ENCODE data around the gene PCNX1.
A peak's percentile ranks its signal among the peaks of the same experiment; 100 is the strongest.
"Not testable (repeated sequence)": the region's sequence is repeated elsewhere in the genome, so short reads cannot be mapped to it uniquely, and the experiment has no call there.

The PCNX1 gene

DNA sequence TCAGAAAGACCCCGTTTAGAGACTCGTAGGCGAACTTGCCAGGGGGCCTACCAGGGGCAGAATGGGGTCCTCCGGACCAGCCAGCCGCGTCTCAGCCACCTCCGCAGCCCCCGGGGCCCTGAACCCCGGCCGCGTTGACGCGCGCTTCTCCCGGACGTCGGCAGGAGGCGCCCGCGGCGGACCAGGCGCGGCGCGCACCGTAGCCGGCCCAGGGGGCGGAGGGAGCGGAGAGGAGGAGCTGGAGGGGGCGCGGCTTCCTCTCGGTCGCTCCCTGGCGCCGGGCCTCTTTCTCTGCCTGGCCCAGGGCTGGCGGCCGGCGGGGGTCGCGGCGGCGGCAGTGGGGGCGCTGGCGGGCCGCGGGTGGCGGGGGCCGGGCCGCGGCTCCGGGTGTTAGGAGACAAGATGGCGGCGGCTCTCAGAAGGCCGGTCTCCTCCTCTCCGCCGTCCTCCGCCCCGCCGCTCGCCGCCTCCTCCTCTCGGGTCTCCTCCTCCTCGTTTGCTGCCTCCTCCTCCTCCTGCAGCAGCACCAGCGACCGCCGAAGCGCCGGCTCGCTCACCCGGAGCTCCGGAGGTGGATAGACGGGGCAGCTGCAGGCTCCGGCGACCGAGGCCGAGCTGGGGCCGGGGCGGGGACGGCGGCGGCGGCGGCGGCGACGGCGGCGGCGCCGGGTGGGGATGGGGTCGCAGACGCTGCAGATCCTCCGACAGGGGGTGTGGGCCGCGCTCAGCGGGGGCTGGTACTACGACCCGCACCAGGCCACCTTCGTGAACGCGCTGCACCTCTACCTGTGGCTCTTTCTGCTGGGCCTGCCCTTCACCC lies at the start of gene PCNX1:
PCNX1 (plus strand) TSS at position 284 of the 820 bp plus-strand sequence; CDS start at position 676, 392 bp downstream.
- Histone ChIP-seq H3K36me3 (ENCODE audit: insufficient read depth, low read depth, low read length) (no peaks in the 10 kb centered on the region), H3K9ac (ENCODE audit: low read depth, low read length) (peak within 1 kb of the TSS; percentile 79; the same call in 1 of the 2 replicates), H3K9me3 (ENCODE audit: insufficient read depth, low read depth, low read length) (no peaks in the 10 kb centered on the region), H3K27ac (ENCODE audit: low read length) (peak within 1 kb of the TSS; percentile 78), H3K4me1 (ENCODE audit: insufficient read depth, low read length) (peaks cover 4% of the 10 kb centered on the region; the same call in 1 of the 2 replicates), H3K4me3 (ENCODE audit: low read length) (peak within 1 kb of the TSS; percentile 91), H3K27me3 (ENCODE audit: insufficient read depth, low read length) (peaks cover 4% of the 10 kb centered on the region; the same call in 1 of the 2 replicates)

DNA sequence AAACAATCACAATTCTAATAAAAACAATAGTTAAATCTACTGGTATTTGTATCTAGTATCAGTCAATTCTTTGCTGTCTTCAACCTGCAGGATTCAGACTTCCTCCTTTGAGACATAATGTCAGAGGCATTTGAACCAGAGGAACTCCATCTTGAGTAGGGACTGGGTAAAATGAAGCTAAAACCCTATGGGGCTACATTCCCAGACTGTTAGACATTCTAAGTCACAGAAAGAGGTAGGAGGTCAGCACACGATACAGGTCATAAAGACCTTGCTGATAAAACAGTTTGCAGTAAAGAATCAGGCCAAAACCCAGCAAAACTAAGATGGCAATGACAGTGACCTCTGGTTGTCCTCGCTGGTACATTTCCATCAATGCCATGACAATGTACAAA lies 49.8 kb upstream of the PCNX1 start:
- Histone ChIP-seq H3K36me3 (ENCODE audit: insufficient read depth, low read depth, low read length) (no peaks in the 10 kb centered on the region), H3K27ac (ENCODE audit: low read length) (no peak overlapping the region), H3K9ac (ENCODE audit: low read depth, low read length) (no peak overlapping the region), H3K4me1 (ENCODE audit: insufficient read depth, low read length) (no peaks in the 10 kb centered on the region), H3K4me3 (ENCODE audit: low read length) (no peak overlapping the region), H3K27me3 (ENCODE audit: insufficient read depth, low read length) (no peaks in the 10 kb centered on the region), H3K9me3 (ENCODE audit: insufficient read depth, low read depth, low read length) (no peaks in the 10 kb centered on the region)

DNA sequence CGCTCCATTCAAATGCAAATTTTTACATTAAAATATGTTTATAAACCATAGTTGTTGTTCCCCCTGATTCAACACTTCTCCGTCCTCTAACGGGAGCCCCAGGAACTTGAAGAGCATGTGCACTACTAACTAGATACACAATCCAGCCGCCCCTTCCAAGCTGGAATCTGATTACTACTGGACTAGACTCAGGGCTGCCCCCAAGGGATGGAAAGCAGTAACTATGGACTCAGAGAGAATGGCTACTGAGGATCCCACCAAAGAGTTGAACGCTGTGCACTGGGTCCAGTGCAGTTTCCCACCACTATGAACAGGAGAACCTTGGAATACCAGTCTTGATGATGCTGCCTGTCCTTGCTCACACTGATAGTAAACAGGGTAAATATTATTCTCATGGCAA lies 48.6 kb upstream of the PCNX1 start:
- Histone ChIP-seq H3K36me3 (ENCODE audit: insufficient read depth, low read depth, low read length) (no peaks in the 10 kb centered on the region), H3K4me3 (ENCODE audit: low read length) (no peak overlapping the region), H3K27ac (ENCODE audit: low read length) (no peak overlapping the region), H3K9ac (ENCODE audit: low read depth, low read length) (no peak overlapping the region), H3K4me1 (ENCODE audit: insufficient read depth, low read length) (no peaks in the 10 kb centered on the region), H3K9me3 (ENCODE audit: insufficient read depth, low read depth, low read length) (no peaks in the 10 kb centered on the region), H3K27me3 (ENCODE audit: insufficient read depth, low read length) (no peaks in the 10 kb centered on the region)

DNA sequence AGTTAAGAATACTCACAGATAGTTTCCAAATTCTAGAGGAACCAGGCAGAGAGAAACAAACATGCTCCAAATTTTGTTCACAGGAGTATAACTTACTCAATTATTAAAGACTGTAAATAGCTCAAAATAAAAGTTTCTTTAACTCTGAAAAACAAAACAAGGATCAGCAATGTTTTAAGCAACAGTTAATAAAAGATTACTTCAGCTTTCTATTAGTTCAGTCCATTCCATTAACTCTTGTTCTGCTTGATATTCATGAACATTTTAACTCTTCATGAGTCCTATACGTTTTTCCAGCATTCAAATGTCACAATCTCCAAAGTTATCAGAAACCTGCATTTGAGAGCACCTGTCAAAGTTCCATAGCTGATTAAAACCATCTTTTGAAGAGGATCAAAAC lies 40.3 kb upstream of the PCNX1 start:
- H3K4me3 ChIP-seq (ENCODE audit: low read length); H3K27me3 ChIP-seq (ENCODE audit: insufficient read depth, low read length); H3K36me3 ChIP-seq (ENCODE audit: insufficient read depth, low read depth, low read length); H3K4me1 ChIP-seq (ENCODE audit: insufficient read depth, low read length); H3K9ac ChIP-seq (ENCODE audit: low read depth, low read length); H3K27ac ChIP-seq (ENCODE audit: low read length): not testable (repeated sequence)
- peaks cover 53% of the 10 kb centered on the region for H3K9me3 ChIP-seq (ENCODE audit: insufficient read depth, low read depth, low read length)

DNA sequence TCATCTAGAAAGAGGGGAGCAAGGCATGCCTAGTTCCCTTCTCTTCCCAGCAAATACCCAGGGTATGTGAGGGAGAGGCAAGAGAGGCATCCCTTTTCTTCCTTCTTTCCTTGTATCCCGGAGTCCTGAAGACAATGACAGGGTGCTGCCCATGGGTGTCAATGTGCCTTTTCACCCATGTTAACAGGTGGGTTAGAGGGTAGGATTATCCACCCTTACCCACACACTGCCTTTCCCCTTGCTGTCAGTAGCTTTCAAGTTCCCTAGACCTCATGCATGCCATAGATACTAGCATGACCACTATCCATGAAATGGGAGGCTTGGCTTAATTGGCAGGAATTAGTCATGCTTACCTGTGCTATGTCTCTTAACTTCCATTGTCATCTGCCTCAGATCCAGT lies 36.3 kb upstream of the PCNX1 start:
- Histone ChIP-seq H3K36me3 (ENCODE audit: insufficient read depth, low read depth, low read length) (no peaks in the 10 kb centered on the region), H3K9ac (ENCODE audit: low read depth, low read length) (no peak overlapping the region), H3K9me3 (ENCODE audit: insufficient read depth, low read depth, low read length) (peaks cover 44% of the 10 kb centered on the region), H3K27ac (ENCODE audit: low read length) (no peak overlapping the region), H3K27me3 (ENCODE audit: insufficient read depth, low read length) (no peaks in the 10 kb centered on the region), H3K4me1 (ENCODE audit: insufficient read depth, low read length) (no peaks in the 10 kb centered on the region), H3K4me3 (ENCODE audit: low read length) (no peak overlapping the region)

DNA sequence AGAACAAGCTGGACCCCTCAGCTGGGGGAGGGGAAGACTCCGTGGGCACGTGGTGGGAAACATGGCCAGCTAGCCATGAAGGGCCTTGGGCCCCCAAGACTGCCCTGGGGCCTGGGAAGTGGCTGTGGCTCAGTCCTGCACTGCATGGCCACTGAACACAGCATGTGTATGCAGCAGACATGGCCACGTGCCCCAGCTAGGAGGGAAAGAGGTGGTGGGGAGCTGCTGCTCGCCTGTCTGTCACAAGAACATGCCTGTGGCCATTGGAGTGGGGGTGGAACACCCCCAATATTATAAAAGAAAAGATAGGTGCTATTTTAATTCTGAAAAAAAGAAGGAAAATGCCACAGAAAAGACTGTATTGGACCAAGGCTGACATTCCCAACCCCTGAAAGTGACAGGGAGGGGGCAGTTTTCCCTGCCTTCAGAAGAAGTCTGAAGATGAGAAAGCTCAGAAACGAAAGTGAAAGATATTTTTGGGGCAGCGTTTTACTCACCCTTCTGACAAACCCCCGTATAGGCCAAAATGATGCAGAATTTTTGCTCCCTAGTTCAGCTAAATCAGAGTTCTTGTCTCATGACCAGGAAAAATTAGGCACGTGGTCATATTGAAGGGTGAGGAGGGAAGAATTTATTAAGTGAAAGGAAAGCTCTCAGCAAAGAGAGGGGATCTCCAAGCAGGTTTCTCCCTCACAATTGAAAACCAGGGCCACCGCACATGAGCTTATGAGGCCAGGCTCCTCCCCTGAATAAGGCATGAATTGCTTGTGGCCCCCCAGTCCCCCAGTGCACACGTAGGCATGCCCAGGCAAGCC lies 35.2 kb upstream of the PCNX1 start:
- no peaks in the 10 kb centered on the region for H3K4me1 ChIP-seq (ENCODE audit: insufficient read depth, low read length)
- H3K4me3 ChIP-seq (ENCODE audit: low read length): no peak overlapping the region
- H3K9me3 ChIP-seq (ENCODE audit: insufficient read depth, low read depth, low read length): peaks cover 34% of the 10 kb centered on the region
- H3K9ac ChIP-seq (ENCODE audit: low read depth, low read length): no peak overlapping the region
- H3K27ac ChIP-seq (ENCODE audit: low read length): no peak overlapping the region
- no peaks in the 10 kb centered on the region for H3K36me3 ChIP-seq (ENCODE audit: insufficient read depth, low read depth, low read length)
- H3K27me3 ChIP-seq (ENCODE audit: insufficient read depth, low read length): no peaks in the 10 kb centered on the region

DNA sequence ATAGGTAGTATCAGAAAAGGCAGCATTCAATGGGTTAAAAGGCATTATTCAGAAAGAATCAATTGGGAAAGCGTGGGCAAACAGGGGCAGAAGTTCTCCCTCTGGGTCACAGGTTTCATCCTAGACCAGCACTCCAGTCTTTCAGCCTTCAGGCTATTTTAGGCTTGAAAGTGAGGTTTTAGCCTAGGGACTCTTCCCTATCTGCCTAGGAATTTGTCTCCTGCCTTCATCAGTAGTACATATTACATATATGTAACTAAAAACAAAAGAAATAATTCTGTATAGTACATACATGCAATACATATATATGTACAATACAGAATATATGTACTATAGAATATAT lies 34.6 kb upstream of the PCNX1 start:
- H3K27ac ChIP-seq (ENCODE audit: low read length): no peak overlapping the region
- H3K9ac ChIP-seq (ENCODE audit: low read depth, low read length): no peak overlapping the region
- H3K4me3 ChIP-seq (ENCODE audit: low read length): no peak overlapping the region

DNA sequence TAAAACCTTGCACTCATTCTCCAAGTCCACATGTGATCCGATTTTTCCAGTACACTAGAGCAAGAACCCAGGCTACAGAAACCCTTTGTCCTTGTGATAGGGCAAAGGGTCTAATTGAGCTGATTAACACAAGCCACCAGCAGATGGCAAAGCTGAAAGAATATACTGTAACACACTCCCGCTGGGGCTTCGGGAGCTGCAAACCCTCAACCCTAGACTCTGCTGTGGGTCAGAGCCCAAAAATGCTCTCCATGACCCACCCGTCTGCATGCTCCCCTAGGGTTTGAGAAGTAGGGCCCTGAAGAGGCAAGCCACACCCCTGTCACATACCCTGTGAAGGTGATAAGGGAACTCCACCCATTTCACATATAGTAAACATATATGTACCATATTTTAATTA lies 33.6 kb upstream of the PCNX1 start:
- no peaks in the 10 kb centered on the region for H3K36me3 ChIP-seq (ENCODE audit: insufficient read depth, low read depth, low read length)
- no peak overlapping the region for H3K4me3 ChIP-seq (ENCODE audit: low read length)
- H3K27me3 ChIP-seq (ENCODE audit: insufficient read depth, low read length): no peaks in the 10 kb centered on the region
- H3K9ac ChIP-seq (ENCODE audit: low read depth, low read length): no peak overlapping the region
- no peaks in the 10 kb centered on the region for H3K4me1 ChIP-seq (ENCODE audit: insufficient read depth, low read length)
- H3K9me3 ChIP-seq (ENCODE audit: insufficient read depth, low read depth, low read length): peaks cover 24% of the 10 kb centered on the region
- no peak overlapping the region for H3K27ac ChIP-seq (ENCODE audit: low read length)

More for the DNA sequence above, 34.6 kb upstream of the PCNX1 start:
- Histone ChIP-seq H3K27me3 (ENCODE audit: insufficient read depth, low read length) (no peaks in the 10 kb centered on the region), H3K4me1 (ENCODE audit: insufficient read depth, low read length) (no peaks in the 10 kb centered on the region), H3K36me3 (ENCODE audit: insufficient read depth, low read depth, low read length) (no peaks in the 10 kb centered on the region), H3K9me3 (ENCODE audit: insufficient read depth, low read depth, low read length) (peaks cover 28% of the 10 kb centered on the region)

DNA sequence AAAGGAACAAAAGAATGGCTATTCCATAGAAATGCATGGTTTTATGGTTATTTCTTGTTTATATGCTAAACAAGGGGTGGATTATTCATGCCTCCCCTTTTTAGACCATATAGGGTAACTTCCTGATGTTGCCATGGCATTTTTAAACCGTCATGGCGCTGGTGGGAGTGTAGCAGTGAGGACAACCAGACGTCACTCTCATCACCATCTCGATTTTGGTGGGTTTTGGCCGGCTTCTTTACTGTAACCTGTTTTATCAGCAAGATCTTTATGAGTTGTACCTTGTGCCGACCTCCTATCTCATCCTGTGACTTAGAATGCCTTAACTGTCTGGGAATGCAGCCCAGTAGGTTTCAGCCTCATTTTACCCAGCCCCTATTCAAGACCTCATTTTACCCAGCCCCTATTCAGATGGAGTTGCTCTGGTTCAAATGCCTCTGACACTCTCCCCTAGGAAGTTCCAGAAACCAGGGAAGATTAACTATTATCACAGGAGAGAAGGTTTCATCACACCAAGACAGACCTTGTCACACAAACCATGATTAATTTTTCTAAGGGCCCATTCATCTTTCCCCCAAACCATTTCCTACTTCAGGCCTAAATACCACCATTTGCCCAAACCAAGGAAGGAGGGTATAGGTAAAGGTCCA lies 31.3 kb upstream of the PCNX1 start:
- not testable (repeated sequence) for H3K4me1 ChIP-seq (ENCODE audit: insufficient read depth, low read length); H3K36me3 ChIP-seq (ENCODE audit: insufficient read depth, low read depth, low read length); H3K27ac ChIP-seq (ENCODE audit: low read length); H3K4me3 ChIP-seq (ENCODE audit: low read length); H3K27me3 ChIP-seq (ENCODE audit: insufficient read depth, low read length); H3K9ac ChIP-seq (ENCODE audit: low read depth, low read length)
- peaks cover 13% of the 10 kb centered on the region for H3K9me3 ChIP-seq (ENCODE audit: insufficient read depth, low read depth, low read length)

DNA sequence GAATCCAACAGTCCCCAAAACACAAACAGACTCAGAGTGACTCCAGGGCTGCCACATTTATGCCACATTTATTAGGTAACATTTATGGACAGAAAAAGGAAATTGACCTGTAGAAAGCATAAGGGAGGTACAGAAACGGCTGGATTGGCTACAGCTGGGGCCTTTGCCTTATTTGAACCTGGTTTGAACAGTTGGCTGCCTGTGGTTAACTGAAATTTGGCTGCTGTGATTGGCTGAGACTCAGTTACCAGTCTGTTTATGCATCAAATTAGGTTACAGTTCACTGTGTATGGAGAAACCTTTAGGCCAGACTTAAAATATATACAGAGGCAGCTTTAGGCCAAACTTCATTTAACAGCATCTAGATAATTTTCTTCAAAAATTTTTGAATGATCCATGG lies 27.8 kb upstream of the PCNX1 start:
- no peak overlapping the region for H3K9ac ChIP-seq (ENCODE audit: low read depth, low read length)

DNA sequence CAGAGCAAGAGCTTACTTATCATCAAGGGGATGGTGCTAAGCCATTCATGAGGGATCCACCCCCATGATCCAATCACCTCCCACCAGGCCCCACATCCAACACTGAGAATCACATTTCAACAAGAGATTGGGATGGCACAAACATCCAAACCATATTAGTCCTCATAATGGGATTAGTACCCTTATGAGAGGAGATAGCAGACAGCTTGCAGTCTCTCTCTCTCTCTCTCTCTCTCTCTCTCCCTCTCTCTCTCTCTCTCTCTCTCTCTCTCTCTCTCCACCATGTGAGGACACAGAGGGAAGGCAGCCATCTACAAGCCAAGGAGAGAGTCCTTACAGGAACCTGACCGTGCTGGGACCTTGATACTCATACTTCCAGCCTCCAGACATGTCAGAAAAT lies 26.4 kb upstream of the PCNX1 start:
- H3K27ac ChIP-seq (ENCODE audit: low read length); H3K4me3 ChIP-seq (ENCODE audit: low read length); H3K36me3 ChIP-seq (ENCODE audit: insufficient read depth, low read depth, low read length); H3K4me1 ChIP-seq (ENCODE audit: insufficient read depth, low read length); H3K9ac ChIP-seq (ENCODE audit: low read depth, low read length); H3K27me3 ChIP-seq (ENCODE audit: insufficient read depth, low read length); H3K9me3 ChIP-seq (ENCODE audit: insufficient read depth, low read depth, low read length): not testable (repeated sequence)

More for the DNA sequence above, 27.8 kb upstream of the PCNX1 start:
- Histone ChIP-seq H3K4me1 (ENCODE audit: insufficient read depth, low read length) (no peaks in the 10 kb centered on the region), H3K9me3 (ENCODE audit: insufficient read depth, low read depth, low read length) (no peaks in the 10 kb centered on the region), H3K36me3 (ENCODE audit: insufficient read depth, low read depth, low read length) (no peaks in the 10 kb centered on the region), H3K4me3 (ENCODE audit: low read length) (no peak overlapping the region), H3K27me3 (ENCODE audit: insufficient read depth, low read length) (no peaks in the 10 kb centered on the region), H3K27ac (ENCODE audit: low read length) (no peak overlapping the region)

All from iPS-20b (cell line).